ENCODE results near the gene TM9SF3.
A peak's percentile ranks its signal among the peaks of the same experiment; 100 is the strongest.
"Not testable (repeated sequence)": the region's sequence is repeated elsewhere in the genome, so short reads cannot be mapped to it uniquely, and the experiment has no call there.

TM9SF3 gene

DNA sequence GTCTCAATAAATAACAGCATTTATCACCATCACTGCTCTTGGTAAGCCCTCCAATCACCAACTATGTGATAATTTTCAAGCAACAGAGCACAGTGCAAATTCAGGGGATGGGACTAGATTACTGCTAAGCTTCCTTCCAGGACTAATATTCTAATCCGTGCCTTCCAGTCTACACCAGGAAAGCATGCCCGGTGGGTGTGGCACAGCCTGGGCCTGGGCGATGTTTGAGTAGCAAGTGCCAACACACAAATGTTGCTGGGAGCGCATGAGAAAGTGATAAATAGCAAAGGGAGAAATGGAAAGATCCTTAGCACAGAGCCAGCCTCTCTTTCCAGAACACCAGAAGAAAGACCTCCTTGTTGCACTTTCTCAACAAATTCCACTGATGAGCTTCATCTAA is 13.5 kb upstream of the TM9SF3 start:
- DNase-seq (ENCODE audit: low read depth in 2 of 2) = no peak

DNA sequence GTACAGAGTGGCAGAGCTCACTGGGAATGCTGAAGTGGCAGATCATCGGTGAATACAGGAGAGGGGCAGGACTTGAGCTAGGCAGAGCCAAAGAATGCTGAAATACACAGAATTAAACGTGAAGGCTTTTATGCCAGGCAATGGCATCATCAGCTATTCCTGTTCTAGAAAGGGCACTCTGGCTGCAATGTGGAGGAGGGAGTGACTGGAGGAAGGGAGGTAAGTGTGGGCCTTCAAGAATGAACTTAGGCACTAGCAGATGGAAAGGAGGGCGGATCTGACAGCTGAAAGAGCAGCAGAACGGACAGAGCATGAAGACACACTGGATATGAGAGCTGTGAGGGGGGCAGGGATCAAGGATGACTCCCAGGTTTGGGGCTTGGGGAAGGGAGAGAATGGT is 12.0 kb upstream of the TM9SF3 start:
- DNase-seq (ENCODE audit: low read depth in 2 of 2) = no peak

DNA sequence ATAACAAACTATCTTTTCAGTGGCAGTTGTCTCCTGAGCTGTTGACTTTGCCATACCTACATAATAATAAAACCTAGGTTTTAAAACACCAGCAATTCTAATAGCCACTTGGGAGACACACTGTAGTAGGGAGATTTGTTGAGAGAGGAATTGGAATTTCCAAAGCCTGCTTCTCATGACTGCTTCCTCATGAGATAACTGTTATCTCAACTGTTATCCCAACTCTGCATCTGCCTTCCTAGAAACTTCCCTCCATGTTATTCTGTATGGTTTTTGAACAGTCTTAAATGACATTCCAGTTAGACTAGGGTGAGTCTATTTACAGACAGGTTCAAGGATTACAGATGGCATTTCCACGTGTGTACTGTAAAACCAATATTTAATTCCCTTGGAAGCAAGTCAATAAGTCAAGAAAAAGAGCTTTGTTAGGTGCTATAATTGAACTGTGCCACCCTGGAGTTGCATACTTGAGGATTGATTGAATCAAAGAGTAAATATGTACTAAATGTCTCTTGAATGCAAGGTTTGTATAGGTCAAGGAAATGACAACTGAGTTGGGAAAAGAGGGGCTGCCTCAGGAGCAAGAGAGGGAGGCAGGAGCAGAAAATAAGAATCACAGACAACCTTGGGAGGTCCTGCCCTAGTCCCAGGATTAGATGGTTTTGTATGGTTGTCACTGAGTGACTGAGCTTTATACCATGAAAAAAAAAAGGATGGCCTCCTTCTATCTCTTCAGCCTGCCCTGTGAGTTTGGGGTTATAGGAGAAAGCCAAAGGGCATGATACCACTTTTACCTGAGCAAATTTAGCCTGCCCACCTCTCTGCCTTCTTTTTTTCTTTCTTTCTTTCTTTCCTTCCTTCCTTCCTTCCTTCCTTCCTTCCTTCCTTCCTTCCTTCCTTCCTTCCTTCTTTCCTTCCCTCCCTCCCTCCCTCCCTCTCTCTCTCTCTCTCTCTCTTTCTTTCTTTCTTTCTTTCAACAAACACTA is 9.9 kb upstream of the TM9SF3 start:
- DNase-seq (ENCODE audit: low read depth in 2 of 2) = no peak

DNA sequence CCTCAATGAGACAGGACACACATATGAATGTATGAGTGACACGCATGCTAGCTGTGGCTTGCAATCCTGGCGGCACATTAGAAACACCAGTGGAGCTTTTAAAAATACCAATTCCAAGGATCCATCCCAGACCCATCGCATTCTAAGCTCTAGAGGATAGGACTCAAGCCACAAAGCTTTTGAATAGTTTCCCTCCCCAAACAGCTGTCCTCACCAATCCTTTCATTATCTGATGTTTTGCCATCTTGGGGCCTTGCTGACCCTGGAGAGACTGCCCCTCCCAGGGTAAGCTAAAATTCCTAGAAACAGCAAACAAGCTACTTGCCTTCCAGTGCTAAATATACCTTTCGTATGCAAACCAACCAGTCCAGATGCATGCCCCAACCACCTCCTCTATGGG is 8.9 kb upstream of the TM9SF3 start:
- DNase-seq (ENCODE audit: low read depth in 2 of 2) = no peak

DNA sequence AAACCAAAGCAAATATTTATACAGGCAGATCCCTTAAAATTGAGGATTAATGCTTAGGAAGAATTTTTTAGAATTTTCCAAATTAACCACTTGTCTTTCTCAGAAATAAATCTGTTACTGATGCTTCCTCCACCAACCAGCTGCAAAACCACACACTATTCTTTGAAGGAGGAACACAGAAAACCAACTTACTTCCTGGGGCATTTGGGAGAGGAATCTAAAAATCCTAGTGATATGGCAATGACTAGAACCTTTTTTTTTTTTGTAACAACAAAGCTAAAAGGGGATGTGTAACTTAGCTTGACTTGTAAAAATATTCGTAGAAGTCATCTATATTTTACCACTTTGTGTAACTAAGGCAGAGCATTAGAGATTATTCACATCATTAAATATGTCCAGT is 5.1 kb upstream of the TM9SF3 start:
- no peak for DNase-seq (ENCODE audit: low read depth in 2 of 2)

DNA sequence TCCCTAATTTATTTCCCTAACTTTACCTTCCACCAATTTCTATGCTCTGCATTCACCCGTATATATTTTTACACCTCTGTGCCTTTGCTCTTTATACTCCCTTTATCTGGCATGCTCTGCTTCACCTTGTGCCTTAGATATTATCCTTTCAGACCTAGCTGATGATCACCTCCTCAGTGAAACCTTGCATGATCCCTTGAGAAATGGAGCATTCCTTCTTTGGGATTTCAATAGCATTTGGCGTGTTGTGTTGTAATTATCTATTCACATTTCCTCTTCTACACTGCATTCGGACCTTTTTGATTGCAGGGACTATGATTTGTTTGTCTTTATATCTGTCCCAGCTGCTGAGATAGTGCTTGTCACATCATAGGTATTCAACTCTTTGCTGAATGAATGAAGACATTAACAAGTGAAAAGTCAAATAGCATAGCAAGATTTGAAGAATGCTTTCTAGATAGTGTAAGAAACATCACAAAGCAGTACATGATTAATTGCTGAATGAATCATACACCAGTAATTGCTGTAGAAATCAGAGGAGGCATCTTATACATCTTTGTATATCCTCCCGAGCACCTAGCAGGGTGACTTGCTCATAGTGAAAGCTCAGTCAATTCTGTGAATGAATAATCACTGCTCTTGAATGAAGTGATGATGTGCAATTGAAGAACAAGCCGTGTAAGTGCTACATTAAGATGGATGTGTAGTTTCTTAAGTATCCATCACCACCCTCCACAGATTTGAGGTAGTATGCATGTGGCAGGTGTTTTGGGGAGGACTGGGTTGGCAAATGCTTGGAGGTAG is 2.0 kb upstream of the TM9SF3 start:
- no peak for DNase-seq (ENCODE audit: low read depth in 2 of 2)

DNA sequence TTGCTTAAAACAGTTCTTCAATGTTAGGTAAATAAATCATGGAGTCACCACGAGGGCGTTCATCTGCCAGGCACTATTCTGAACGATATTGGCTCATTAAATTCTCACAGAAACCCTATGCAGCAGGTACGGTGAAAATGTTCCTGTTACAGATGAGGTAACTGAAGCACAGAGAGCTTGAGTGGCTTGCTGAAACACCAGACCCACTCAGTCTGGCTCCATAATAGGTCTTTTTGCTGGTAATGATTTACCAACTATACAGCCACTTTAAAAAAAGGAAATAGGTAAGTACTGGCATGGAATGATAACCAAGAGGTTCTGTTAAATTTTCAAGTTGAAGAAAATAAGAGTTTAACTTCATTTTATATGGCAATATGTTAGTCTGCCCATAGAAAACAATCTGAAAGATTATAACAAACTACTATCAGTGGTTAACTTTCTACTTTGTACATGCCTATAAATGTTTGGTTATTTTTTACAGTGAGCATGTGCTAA is 1.3 kb upstream of the TM9SF3 start:
- no peak for DNase-seq (ENCODE audit: low read depth in 2 of 2)

DNA sequence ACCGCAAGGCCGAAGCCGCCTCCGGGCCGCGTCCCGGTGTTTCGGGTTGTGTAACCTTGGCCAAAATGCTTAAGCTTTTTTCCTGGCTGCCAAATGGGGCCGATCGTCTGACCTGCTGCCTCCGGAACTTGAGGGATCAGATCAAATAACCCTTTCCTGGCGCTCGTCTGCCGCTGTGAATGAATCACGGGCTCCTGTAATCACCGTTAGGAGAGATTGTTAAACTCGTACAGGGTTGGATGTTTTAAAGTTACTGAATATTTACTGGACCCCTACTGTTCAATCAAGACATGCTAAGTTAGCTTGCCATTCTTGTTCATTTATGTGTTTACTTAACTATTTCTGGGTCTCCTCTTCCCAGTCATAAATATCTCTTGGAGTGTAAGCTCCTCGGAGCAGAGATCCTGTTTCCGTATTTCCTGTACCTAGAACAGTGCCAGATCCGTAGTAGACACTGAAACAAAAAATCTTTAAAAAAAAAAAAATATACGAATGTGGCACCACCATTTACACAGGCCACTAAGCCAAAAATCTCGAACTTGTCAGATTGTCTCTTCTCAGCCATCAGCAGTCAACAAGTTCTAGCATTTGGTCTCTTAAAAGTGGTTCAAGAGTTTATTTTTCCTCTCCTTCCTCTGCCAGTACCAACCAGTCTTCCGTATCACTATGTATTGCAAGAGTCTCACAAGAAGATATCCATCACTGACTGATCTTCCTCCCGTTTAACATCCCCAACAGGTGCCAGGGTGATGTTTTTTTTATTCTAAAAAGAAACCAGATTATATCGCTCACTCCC is 650 bp upstream of the TM9SF3 start:
- peak in 1 of 2 donors; percentile 28 for DNase-seq (ENCODE audit: low read depth in 2 of 2)

DNA sequence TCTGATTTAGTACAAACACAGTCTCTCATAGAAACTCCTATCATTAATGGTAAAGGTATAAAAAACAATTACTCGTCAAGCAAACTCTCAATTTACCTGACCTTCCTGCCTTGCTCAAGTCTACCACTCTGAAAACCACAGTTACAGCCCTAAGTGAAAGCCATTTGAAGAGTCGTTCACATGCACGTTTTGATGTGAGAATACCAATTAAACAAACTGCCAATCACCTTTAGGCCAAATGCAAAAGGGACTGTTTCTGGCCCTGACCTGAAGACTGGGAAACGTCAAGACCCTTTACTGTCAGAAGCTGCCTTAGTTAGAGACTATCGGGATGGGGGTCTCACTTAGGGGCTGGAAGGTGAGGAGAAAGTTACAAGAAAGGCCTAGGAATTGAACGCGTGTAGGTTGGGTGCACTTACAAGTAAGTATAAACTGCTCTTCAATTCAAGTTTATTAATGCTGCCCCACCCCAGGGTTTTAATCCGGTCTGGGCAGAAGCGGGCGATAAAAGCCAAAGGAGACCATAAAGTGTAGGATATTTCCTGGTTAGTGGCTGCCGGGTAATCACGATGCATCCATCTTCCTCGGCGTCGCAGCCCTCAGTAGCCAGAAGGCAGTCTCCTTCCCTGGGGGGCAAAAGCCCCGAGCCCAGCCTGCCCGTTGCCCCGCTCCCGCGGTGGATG is 935 bp downstream of the TM9SF3 start:
- no peak for DNase-seq (ENCODE audit: low read depth in 2 of 2)

DNA sequence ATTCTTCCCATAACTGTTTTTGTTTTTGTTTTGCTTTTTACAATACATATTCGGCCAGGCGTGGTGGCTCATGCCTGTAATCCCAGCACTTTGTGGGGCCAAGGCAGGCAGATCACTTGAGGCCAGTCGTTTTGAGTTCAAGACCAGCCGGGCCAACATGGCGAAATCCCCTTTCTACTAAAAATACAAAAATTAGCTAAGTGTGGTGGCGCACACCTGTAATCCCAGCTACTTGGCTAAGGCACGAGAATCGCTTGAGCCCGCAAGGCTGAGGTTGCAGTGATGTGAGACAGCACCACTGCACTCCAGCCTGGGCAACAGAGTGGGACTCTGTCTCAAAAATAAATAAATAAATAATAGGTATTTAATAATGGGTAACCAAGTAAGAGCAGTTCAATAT is 2.3 kb downstream of the TM9SF3 start:
- no peak for DNase-seq (ENCODE audit: low read depth in 2 of 2)

DNA sequence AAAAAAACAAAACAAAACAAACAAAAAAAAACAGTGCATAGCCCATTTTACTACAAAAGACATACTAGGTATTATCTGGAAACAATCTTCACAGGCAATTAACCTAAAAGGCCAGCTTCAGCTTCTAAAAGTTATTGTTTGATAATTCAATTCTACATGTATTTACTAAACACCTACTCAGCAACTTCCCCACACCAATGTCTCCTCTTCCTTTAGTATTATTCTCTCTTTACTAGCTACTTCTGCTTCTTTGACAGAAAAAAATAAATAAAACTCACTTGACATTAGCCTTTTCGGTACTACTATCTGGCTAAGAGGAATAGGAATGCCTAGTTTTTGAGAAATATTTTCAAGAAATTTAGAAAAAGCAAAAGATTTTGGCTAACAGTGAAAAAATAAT is 2.8 kb downstream of the TM9SF3 start:
- no peak for DNase-seq (ENCODE audit: low read depth in 2 of 2)

DNA sequence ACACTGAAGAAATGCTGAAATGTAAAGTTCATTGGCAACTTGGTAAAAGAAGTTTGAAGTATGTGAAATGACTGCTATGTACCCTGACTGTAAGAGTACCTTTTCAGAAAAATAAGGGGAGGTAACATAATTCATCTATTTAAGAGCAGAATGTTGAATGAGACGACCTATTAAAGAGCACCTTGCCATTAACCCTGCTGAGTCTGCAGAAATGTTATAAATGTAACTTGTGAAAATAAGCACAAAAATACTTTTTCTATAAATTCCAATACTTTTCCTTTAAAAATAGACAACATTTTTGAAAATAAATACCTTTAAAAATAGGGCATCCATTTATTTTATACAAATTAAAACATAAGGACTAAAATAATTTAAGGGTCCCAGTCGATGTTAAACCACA is 7.7 kb downstream of the TM9SF3 start:
- no peak for DNase-seq (ENCODE audit: low read depth in 2 of 2)

DNA sequence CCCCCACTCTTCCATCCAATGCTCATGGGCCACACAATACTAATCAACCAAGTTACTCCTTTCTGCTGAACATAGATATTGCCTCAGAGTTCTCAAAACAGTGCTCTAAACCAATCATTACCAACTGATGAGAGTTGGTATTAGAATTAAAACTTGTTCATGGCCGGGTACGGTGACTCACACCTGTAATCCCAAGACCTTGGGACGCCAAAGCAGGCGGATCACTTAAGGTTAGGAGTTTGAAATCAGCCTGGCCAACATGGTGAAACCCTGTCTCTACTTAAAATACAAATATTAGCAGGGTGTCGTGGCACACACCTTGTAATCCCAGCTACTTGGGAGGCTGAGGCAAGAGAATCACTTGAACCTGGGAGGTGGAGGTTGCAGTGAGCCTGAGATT is 8.2 kb downstream of the TM9SF3 start:
- DNase-seq (ENCODE audit: low read depth in 2 of 2) = no peak

DNA sequence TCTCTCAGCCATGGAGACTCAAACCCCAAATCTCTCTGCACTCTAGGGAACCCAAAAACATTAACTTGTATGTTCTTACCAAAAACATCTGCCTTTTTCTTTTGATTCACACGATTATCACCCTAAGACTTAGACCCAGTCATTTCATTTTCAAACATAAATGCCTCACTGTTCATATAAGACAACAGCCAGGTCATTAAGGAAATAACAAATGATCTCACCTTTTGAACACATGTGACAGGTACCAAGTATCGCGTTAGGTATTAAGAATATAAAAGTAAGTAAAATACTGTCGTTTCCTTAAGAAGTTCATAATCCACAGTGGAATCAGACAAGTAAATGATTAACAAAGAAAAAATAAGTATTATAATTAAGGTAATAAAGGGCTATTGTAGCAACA is 8.8 kb downstream of the TM9SF3 start:
- no peak for DNase-seq (ENCODE audit: low read depth in 2 of 2)

DNA sequence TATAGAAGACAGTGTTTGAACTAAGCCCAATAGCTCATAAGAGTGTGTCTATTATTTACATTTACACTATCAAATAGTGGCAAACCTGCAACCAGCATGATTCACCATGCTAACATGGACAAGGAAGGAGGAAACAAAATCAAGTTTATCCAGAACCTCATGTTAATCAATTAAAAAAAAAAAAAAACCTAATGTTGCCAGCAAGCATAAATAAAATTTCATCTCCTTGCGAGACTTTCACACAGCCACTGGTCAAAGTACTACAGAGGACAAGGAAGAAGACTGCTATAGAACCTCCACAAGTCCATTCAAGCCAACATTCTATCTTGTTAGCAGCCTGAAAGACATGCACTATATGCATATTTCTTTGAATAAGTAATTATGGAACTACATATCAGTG is 9.7 kb downstream of the TM9SF3 start:
- DNase-seq (ENCODE audit: low read depth in 2 of 2) = no peak

DNA sequence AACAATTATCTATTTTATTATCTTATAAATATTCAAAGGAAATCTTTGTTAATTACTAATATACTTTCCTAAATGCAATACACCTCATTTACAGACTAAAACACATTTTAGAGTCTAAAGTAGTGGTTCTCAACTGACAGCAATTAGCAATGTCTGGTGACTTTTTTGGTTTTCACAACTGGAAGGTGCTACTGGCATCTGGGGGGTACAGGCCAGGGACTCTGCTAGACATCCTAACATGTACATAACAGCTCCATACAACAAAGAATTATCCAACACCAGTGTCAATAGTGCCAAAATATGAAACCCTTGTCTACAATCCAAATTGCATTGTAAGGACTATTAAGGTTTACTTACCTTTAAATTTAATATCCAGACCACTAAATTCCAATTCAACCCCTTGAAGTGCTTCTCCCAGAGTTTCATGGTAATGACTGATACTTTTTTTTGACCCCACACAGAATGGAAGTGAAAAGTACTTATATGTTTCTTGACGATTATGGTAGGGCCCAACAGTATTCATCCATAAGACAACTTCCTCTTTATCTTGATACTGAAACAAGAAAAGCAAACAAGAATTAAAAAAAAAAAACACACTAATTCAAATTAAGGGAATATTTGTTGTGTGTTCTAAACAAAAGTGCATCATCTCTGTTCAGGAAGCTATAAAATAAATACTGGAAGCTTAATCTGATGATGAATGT is 10.4 kb downstream of the TM9SF3 start:
- DNase-seq (ENCODE audit: low read depth in 2 of 2) = no peak

DNA sequence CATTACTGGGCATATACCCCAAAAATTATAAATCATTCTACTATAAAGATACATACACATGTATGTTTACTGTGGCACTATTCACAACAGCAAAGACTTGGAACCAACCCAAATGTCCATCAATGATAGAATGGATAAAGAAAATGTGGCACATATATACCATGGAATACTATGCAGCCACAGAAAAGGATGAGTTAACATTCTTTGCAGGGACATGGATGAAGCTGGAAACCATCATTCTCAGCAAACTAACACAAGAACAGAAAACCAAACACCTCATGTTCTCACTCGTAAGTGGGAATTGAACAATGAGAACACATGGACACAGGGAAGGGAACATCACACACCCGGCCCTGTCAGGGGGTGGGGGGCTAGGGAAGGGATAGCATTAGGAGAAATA is 12.2 kb downstream of the TM9SF3 start:
- not testable (repeated sequence) for DNase-seq (ENCODE audit: low read depth in 2 of 2)

DNA sequence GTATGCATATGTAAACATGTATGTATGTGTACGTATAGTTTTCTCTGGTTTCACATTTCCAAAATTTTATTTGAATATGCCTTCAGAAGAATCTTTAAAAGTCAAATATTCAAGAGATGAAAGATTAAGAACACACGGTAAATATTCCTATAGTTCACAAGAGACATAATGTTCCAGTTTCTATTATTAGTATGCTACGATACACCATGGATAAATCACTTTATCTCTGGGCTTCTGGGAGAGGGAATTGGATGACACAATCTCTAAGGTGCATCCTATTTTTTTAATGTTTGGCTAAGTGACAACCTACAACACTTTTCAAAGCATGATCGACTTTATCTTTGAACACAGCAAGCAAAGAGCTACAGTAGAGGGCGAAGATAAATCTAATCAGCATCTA is 13.8 kb downstream of the TM9SF3 start:
- DNase-seq (ENCODE audit: low read depth in 2 of 2) = no peak

DNA sequence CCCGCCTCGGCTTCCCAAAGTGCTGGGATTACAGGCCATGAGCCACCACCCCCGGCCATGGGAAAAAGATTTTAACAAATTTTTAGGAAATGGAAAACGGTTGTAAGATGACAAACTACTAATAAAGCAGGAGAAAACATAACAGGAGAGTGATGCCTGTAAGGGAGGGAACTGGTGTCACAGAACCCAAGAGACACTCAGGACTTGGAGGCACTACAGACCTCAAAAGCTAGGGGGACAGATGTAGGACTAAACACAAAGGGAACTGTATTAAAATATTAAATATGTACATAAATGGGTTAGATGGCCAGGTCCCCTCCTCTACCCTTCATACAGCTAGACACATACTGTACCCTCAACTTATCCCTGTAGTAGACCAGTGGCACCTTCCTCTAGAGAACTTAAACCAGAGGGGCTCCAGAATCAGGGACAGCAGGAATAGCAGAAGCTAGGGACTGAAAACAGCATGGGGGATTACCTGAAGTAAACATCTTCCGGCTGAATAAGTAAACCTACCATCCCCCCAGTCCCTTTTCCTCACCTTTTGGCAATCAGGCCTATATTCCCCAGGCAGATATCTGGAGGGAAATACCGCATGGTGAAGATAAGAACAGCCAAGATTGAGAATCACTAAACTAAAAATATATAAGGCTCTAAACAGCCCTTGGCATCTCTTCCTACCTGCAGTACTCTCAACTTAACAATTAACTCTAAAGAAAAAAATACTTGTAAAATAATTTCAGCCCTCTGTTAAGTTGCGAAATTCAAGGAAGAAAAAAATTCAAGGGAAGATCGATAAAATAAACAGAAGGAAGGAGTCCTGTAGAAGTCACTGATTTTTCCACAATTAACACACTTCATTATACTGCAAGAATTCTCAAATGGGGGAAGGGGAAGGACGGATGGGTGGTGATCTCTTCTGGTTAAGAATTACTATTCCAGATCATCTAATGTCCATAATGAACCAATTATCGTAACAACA is 15.5 kb downstream of the TM9SF3 start:
- DNase-seq (ENCODE audit: low read depth in 2 of 2) = no peak

DNA sequence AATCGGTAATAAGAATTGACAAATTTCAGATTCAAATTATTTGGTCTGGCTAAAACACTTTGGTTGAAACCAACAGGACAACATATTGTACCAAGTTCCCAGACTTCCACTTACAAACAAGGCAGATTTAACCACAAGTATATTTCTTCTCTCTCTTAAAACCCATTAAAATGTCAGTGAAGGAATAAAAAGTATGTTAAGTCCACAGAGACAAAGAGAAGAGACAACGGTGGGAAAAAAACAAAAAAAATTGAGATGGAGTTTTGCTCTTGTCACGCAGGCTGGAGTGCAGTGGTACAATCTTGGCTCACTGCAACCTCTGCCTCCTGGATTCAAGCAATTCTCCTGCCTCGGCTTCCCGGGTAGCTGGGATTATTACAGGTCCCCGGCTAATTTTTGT is 16.3 kb downstream of the TM9SF3 start:
- no peak for DNase-seq (ENCODE audit: low read depth in 2 of 2)
